Activated CD8-positive, alpha-beta T cell treated with anti-CD3 and anti-CD28 coated beads for 36 hours (primary cell): Measurements from ENCODE around the gene LIME1. TPM values are rescaled to one million over a fixed set of nuclear protein-coding genes. Genes with fewer than 3 reads are reported as not detected.

Source experiments
- ATAC-seq: fragments of 200-7000 bp; cut with Tn5 transposase; one replicate; pipeline ENCODE4 v1.10.0; 2021; ENCODE audit warnings: mild to moderate bottlenecking, moderate library complexity
- CTCF ChIA-PET: fragments of 350-600 bp; sonication (Branson Sonifier 250); formaldehyde crosslinking; loops from one replicate; lab custom pipeline; 2021; ENCODE audit warnings: antibody characterized with exemption; lab: Charles Lee
- POLR2A ChIA-PET: fragments of 350-600 bp; sonication (Branson Sonifier 250); formaldehyde crosslinking; loops from one replicate; lab custom pipeline; 2021; ENCODE audit warnings: antibody characterized with exemption; lab: Charles Lee
- DNase-seq: peaks from one replicate; pipeline ENCODE4 v3.0.0-alpha.2; 2020
- H3K27ac Mint-ChIP-seq: one replicate; pipeline ENCODE4 v1.8.0; 2021; ENCODE audit warnings: mild to moderate bottlenecking, mixed read lengths
- H3K27me3 Mint-ChIP-seq: one replicate; pipeline ENCODE4 v1.8.0; 2021; ENCODE audit warnings: mixed read lengths
- H3K36me3 Mint-ChIP-seq: one replicate; pipeline ENCODE4 v1.8.0; 2021; ENCODE audit warnings: low read depth, mixed read lengths
- H3K4me1 Mint-ChIP-seq: one replicate; pipeline ENCODE4 v1.8.0; 2021; ENCODE audit warnings: low read depth, mixed read lengths
- H3K4me3 Mint-ChIP-seq: one replicate; pipeline ENCODE4 v1.8.0; 2021; ENCODE audit warnings: mild to moderate bottlenecking, moderate library complexity, mixed read lengths
- H3K9me3 Mint-ChIP-seq: one replicate; pipeline ENCODE4 v1.8.0; 2021; ENCODE audit warnings: mixed read lengths
- intact Hi-C: fragments of 100-400 bp; cut with micrococcal nuclease; formaldehyde crosslinking; loops from one replicate; pipeline ENCODE4 v1.10.0; 2022
- total RNA-seq, 2 experiments: library from RNA; stranded (reverse); gene quantifications; one replicate each; pipeline ENCODE4 v1.2.3, GENCODE V29; 2021
- TF ChIP-seq, protein P1 (sequence below): fragments of 200-600 bp; IDR thresholded peaks from one replicate; pipeline ENCODE4 v1.8.0; 2022; ENCODE audit warnings: antibody characterized with exemption, mild to moderate bottlenecking

The LIME1 gene
- total RNA-seq, 2 experiments from 2014 or later, result 15.5 to 16.8 TPM

DNA sequence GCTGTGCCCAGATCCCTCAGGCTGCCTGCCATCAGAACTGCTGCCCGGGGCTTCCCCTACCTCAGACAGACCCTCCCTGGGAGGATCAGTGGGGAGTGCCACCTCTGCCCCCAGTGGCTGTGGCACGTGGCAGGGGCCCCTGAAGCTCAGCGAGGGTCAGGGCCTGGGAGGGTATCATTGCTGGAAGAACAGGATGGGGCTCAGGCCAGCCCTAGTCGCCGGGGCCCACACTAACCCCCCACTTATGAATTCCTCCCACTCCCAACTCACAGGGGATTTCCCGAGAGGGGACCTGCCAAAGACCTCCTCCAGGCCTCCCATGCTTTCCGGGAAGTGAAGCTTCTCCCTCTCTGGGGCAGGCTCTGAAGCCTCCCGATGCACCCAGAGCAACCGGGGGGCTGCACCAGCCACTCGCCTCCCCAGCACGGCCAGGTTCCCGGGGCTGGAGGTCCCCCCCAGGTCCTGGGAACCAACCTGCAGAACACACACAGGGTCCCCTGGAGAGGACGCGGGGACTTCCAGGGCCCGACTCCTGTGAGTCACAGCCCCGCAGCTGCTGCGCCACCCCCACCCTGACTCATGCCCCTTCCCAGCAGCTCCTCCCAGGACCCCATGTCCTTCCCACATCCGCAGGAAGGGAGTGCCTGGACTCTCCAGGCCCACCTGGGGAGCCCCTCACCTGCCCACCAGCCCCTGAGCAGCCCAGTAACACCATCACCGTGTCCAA lies 37.6 kb upstream of the LIME1 start:
- ChIA-PET CTCF (interaction anchor here (1.0 to 1.2 kb wide), 2 partner anchors 8 to 166 kb away, joined by 3 to 4 read pairs; no protein-coding TSS in a partner anchor), POLR2A (interaction anchor here (0.7 to 2.7 kb wide), 8 partner anchors 9 to 282 kb away, joined by 3 to 16 read pairs (median 4); partner anchors contain the start of genes ARFRP1, LIME1, PRPF6 and ZGPAT)
- intact Hi-C loops, result no loop called here
- TF ChIP-seq, protein P1, sequence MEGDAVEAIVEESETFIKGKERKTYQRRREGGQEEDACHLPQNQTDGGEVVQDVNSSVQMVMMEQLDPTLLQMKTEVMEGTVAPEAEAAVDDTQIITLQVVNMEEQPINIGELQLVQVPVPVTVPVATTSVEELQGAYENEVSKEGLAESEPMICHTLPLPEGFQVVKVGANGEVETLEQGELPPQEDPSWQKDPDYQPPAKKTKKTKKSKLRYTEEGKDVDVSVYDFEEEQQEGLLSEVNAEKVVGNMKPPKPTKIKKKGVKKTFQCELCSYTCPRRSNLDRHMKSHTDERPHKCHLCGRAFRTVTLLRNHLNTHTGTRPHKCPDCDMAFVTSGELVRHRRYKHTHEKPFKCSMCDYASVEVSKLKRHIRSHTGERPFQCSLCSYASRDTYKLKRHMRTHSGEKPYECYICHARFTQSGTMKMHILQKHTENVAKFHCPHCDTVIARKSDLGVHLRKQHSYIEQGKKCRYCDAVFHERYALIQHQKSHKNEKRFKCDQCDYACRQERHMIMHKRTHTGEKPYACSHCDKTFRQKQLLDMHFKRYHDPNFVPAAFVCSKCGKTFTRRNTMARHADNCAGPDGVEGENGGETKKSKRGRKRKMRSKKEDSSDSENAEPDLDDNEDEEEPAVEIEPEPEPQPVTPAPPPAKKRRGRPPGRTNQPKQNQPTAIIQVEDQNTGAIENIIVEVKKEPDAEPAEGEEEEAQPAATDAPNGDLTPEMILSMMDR, result no peak
- Mint-ChIP-seq H3K27ac (peak overlapping the region; percentile 67), H3K36me3 (peaks cover 7% of the 10 kb centered on the region), H3K4me3 (no peak overlapping the region), H3K9me3 (no peaks in the 10 kb centered on the region), H3K27me3 (no peaks in the 10 kb centered on the region), H3K4me1 (peaks cover 23% of the 10 kb centered on the region)
- DNase-seq (peak; percentile 72), ATAC-seq (peak; percentile 55)

DNA sequence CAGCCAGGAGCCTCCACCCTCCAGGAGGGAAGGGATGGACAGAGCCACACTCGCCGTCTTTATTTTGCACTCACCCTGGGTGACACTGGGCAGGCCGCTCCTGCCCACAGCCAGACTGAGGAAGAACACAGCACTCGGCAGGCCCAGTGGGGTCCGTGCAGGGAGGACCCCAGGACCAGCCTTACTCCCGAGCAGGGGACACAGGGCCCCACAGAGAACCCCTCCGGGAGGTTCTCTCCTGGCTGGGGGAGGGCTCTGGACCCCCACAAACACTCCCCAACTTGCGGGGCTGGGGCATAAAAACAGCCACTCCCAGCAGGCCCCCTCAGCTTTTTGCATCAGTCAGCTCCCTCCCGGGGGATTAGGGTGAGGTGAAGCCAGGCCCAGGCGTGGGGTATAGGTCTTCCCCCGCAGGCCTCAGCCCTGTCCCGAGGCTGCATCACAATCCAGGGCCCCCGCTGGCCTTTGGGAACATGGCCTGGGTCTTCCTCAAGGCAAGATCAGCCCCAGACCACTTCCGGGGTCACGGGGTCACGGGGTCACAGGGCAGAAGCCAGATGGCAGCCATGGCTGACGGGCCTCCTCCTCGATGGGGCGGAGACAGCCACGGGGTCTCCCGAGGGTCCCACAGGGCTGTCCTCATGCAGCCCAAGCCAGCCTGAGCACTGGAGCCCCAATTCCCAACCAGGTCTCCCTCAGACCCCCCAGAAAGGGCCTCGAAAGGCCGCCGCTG lies 36.8 kb upstream of the LIME1 start:
- TF ChIP-seq, protein P1, result no peak
- CTCF ChIA-PET, result interaction anchor here (1.2 kb wide), 1 partner anchor 165 kb away, joined by 3 read pairs; no protein-coding TSS in a partner anchor
- no peak overlapping the region for H3K4me3 Mint-ChIP-seq
- H3K36me3 Mint-ChIP-seq, result peaks cover 2% of the 10 kb centered on the region
- no peak for DNase-seq
- ATAC-seq, result no peak
- H3K9me3 Mint-ChIP-seq, result no peaks in the 10 kb centered on the region
- H3K4me1 Mint-ChIP-seq, result peaks cover 23% of the 10 kb centered on the region
- no peaks in the 10 kb centered on the region for H3K27me3 Mint-ChIP-seq
- peak overlapping the region; percentile 67 for H3K27ac Mint-ChIP-seq
- intact Hi-C loops, result loop anchor here (10.0 kb wide), 1 partner anchor 165 kb away; the partner anchor contains the start of genes ABHD16B and TPD52L2
- POLR2A ChIA-PET, result interaction anchor here (0.7 to 2.7 kb wide), 7 partner anchors 8 to 281 kb away, joined by 3 to 16 read pairs (median 4); partner anchors contain the start of genes ARFRP1, LIME1, PRPF6 and ZGPAT

DNA sequence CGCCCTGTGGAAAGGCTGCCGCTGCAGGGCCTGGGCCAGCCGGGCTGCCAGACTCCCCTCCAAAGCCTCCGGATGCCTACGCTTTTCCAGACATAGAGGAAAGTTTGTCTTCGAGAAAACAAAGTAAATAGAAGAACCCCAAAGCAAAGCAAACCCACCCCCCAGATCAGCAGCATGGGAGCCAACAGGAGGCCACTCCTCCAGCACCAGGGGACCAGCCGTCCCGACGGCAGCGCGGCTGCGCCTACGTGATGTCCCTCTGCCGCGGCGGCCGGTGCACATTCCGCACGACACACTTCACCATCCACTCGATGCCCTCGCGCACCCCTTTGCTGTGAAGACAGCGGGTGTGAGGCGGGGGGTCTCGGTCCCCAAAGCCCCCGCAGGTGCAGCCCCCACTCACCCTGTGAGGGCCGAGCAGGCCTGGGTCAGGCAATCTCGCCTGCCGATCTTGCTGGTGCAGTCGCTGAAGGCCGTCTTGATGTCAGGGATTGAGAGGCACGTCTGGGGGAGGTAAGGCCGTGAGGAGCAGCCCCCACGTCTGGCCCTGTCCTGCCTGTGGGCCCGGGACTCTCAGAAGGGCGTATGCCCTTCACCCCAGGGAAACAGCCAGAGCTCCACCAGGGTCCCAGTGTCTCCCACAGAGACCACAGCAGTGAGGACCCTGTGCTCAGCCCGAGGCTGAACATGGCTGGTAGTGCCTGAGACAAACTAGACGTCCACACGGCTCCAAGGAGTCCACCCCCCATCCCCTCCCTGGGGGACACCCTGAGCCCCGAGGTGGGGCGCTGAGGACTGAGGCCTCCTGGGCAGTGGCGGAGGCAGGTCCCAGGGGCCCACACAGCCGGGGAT lies 36.0 kb upstream of the LIME1 start:
- ChIA-PET POLR2A (interaction anchor here (0.8 to 1.7 kb wide), 2 partner anchors 34 to 36 kb away, joined by 3 to 4 read pairs; no protein-coding TSS in a partner anchor), CTCF (interaction anchor here (0.6 kb wide), 1 partner anchor 50 kb away, joined by 3 read pairs; no protein-coding TSS in a partner anchor)
- H3K4me3 Mint-ChIP-seq, result no peak overlapping the region
- intact Hi-C loops, result loop anchor here (10.0 kb wide), 1 partner anchor 164 kb away; the partner anchor contains the start of genes ABHD16B and TPD52L2
- no peaks in the 10 kb centered on the region for H3K9me3 Mint-ChIP-seq
- H3K4me1 Mint-ChIP-seq, result peaks cover 23% of the 10 kb centered on the region
- peaks cover 5% of the 10 kb centered on the region for H3K36me3 Mint-ChIP-seq
- TF ChIP-seq, protein P1, result no peak
- no peak overlapping the region for H3K27ac Mint-ChIP-seq
- ATAC-seq (no peak), DNase-seq (no peak)
- no peaks in the 10 kb centered on the region for H3K27me3 Mint-ChIP-seq

DNA sequence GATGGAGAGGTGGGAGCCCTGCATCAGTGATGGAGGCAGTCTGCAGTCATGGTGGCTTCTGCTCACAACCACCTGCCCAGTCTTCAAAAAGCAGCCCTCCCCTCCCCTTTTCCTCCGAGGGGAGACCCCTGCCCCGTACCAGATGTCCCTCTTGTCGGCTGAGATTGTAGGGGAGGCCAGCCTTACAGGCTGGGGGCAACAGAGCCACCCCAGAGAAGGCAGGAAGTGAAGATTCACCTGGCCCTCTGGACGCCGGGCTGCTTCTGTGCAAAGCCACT lies 35.5 kb upstream of the LIME1 start:
- ATAC-seq, result no peak
- Mint-ChIP-seq H3K36me3 (peaks cover 10% of the 10 kb centered on the region), H3K4me3 (no peak overlapping the region), H3K27me3 (no peaks in the 10 kb centered on the region), H3K27ac (no peak overlapping the region), H3K4me1 (peaks cover 23% of the 10 kb centered on the region), H3K9me3 (no peaks in the 10 kb centered on the region)
- intact Hi-C loops, result loop anchor here (10.0 kb wide), 1 partner anchor 164 kb away; the partner anchor contains the start of genes ABHD16B and TPD52L2
- POLR2A ChIA-PET, result interaction anchor here (0.8 to 0.9 kb wide), 2 partner anchors 36 to 163 kb away, joined by 3 to 4 read pairs; no protein-coding TSS in a partner anchor
- TF ChIP-seq, protein P1, result no peak
- CTCF ChIA-PET, result interaction anchor here (0.6 kb wide), 1 partner anchor 49 kb away, joined by 3 read pairs; no protein-coding TSS in a partner anchor
- no peak for DNase-seq
